Activated naive CD4-positive, alpha-beta T cell treated with anti-CD3 and anti-CD28 coated beads, Interleukin-2, amount 50 U/mL, for 72 hours (primary cell): ENCODE measurements around the gene DDX17. TPM values are rescaled to one million over a fixed set of nuclear protein-coding genes. Genes with fewer than 3 reads are reported as not detected.

ENCODE experiments used
- ATAC-seq, 2 donors: fragments of 150-1000 bp; cut with Tn5 transposase; 2 replicates each; pipeline ENCODE4 v1.10.0; 2021; ENCODE audit warnings: mild to moderate bottlenecking in 2 of 2, moderate library complexity in 2 of 2
- DNase-seq, 2 donors: peaks; one replicate each; pipeline ENCODE4 v3.0.0; 2021 to 2022; ENCODE audit warnings: low spot score in 2 of 2
- H3K27ac Mint-ChIP-seq, 2 donors: one replicate each; pipeline ENCODE4 v1.8.0; 2022; ENCODE audit warnings: mild to moderate bottlenecking in 2 of 2, mixed read lengths in 2 of 2
- H3K36me3 Mint-ChIP-seq, 2 donors: one replicate each; pipeline ENCODE4 v1.8.0; 2022; ENCODE audit warnings: mixed read lengths in 2 of 2
- H3K9me3 Mint-ChIP-seq, 2 donors: one replicate each; pipeline ENCODE4 v1.8.0; 2022; ENCODE audit warnings: mixed read lengths in 2 of 2
- total RNA-seq, 2 donors: library from RNA; stranded (reverse); gene quantifications; one replicate each; pipeline ENCODE4 v1.2.3, GENCODE V29; 2022

DDX17 gene
- total RNA-seq: 100 to 1,000 TPM; 382 to 415 TPM

DNA sequence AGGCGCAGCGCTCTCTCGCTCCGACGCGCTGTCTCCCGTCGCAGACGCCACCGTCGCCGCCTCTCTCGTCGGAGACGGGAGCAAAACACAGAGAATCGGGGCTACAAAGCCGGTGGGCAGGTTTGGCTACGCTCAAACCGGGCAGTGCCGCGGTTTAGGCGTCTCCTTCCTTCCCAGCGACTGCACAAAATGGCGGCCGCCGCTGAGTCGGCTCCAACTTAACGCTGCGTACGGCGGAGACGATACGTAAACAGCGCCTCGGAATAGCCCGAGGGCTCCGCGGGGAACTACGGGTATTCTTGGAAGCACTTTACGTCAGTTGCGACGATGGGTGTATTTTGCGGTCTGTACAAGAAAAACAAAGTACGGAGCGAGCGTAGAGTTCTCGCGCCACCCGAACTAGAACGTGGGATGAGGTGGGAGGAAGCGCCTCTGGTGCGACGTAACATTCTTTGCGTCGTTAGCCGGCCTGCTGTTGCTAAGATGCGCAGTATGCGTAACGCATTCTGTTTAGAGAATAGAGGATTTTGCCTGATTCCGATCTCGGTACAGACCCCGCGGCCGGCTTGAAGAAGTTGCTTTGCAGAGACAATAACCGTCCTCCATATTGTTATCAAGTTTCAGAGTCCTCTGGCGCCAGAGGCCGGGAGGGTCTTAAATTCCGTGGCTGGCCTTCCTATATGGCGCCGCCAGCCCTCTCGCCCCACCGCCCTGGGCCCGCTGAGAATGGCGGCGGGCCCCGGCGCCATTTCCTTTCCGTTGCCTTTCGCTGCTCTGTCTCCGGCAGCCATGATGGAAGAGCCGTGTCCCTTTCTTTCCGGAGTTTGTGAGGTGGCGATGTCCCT, at the start of gene DDX17:
Gene DDX17, minus strand, starts transcription at position 194 of the 845 bp plus-strand sequence.
- DNase-seq (peak; percentile 94 to 97), ATAC-seq (peak; percentile 88 to 91)
- Mint-ChIP-seq H3K36me3 (peaks cover 51 to 68% of the 10 kb centered on the region in 2 donors), H3K27ac (peak within 1 kb of the TSS; percentile 99 to 100), H3K9me3 (peaks cover 6 to 8% of the 10 kb centered on the region in 2 donors)

DNA sequence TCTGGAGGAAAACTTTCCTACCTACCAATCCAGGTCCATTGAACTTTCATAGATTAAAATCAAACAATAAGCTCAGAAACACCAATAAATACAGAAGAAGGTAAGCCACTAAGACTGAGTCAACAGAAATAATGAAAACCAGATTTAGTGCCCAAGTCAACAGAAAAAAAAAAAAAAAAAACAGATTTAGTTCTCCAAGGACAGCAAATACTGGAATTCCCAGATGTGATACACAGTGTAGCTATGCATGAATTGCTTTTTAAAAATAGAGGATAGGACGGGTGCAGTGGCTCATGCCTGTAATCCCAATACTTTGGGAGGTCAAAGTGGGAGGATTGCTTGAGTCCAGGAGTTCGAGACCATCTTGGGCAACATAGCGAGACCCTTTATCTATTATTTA, 48.2 kb upstream of the DDX17 start:
- no peaks in the 10 kb centered on the region for H3K9me3 Mint-ChIP-seq
- H3K27ac Mint-ChIP-seq: no peak overlapping the region
- no peaks in the 10 kb centered on the region for H3K36me3 Mint-ChIP-seq
- no peak for ATAC-seq
- DNase-seq: no peak

- Mint-ChIP-seq H3K27ac (peak overlapping the region in 1 of 2 donors; percentile 35), H3K36me3 (peaks cover 3 to 8% of the 10 kb centered on the region in 2 donors), H3K9me3 (peaks cover 1 to 2% of the 10 kb centered on the region in 2 donors)
- no peak for ATAC-seq
- no peak for DNase-seq
These were observed 43.2 kb upstream of the DDX17 start for GRCh38 chr22:38549101-38549894.

GRCh38 chr22:38540701-38541100, 34.6 kb upstream of the DDX17 start:
- Mint-ChIP-seq H3K27ac (no peak overlapping the region), H3K36me3 (peaks cover 11 to 37% of the 10 kb centered on the region in 2 donors), H3K9me3 (peaks cover 9 to 10% of the 10 kb centered on the region in 2 donors)
- DNase-seq (no peak), ATAC-seq (no peak)

GRCh38 chr22:38531251-38531938, 25.3 kb upstream of the DDX17 start:
- Mint-ChIP-seq H3K27ac (peak overlapping the region; percentile 88 to 92), H3K36me3 (peaks cover 0 to 14% of the 10 kb centered on the region in 2 donors), H3K9me3 (no peaks in the 10 kb centered on the region)
- ATAC-seq (peak; percentile 43 to 65), DNase-seq (no peak)

DNA sequence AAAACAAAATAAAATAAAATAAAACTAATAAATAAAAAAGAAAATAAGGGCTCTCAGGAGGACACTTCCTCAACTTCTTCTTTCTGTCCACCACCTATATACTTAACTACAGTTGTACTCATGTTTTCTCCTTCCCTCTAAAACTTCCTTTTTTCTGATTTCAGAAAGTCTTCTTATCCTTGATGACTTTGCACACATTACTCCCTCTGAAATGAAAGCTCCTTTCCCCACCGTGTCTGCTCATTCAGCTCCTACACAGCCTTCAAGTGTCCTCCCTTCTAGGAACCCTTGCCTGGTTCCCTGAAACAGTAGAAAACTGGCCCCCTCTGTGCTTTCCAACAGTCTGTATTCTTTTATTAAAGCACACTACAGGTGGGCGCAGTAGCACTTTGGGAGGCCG, 18.3 kb upstream of the DDX17 start:
- H3K27ac Mint-ChIP-seq: peak overlapping the region in 1 of 2 donors; percentile 44
- H3K9me3 Mint-ChIP-seq: no peaks in the 10 kb centered on the region
- DNase-seq (no peak), ATAC-seq (no peak)
- H3K36me3 Mint-ChIP-seq: peaks cover 0 to 3% of the 10 kb centered on the region in 2 donors

DNA sequence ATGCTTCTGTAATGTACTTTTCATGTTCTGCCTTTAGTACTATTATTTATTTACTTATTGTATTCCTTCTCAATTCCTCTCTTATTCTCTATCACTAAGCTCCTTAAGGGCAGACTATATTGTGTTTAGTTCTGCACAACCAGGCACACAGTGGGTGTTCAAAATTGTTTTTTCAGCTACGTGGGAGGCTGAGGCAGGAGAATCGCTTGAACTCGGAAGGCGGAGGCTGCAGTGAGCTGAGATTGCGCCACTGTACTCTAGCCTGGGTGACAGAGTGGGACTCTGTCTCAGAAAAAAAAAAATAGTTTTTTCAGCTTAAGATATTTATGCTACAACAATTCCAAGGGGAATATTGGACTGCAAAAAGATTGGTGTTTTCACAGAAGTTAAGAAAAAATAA, 17.4 kb upstream of the DDX17 start:
- ATAC-seq (no peak), DNase-seq (no peak)
- H3K36me3 Mint-ChIP-seq: no peaks in the 10 kb centered on the region
- no peaks in the 10 kb centered on the region for H3K9me3 Mint-ChIP-seq
- no peak overlapping the region for H3K27ac Mint-ChIP-seq

GRCh38 chr22:38523029-38523428, 16.9 kb upstream of the DDX17 start:
- Mint-ChIP-seq H3K36me3 (no peaks in the 10 kb centered on the region), H3K27ac (no peak overlapping the region), H3K9me3 (no peaks in the 10 kb centered on the region)

DNA sequence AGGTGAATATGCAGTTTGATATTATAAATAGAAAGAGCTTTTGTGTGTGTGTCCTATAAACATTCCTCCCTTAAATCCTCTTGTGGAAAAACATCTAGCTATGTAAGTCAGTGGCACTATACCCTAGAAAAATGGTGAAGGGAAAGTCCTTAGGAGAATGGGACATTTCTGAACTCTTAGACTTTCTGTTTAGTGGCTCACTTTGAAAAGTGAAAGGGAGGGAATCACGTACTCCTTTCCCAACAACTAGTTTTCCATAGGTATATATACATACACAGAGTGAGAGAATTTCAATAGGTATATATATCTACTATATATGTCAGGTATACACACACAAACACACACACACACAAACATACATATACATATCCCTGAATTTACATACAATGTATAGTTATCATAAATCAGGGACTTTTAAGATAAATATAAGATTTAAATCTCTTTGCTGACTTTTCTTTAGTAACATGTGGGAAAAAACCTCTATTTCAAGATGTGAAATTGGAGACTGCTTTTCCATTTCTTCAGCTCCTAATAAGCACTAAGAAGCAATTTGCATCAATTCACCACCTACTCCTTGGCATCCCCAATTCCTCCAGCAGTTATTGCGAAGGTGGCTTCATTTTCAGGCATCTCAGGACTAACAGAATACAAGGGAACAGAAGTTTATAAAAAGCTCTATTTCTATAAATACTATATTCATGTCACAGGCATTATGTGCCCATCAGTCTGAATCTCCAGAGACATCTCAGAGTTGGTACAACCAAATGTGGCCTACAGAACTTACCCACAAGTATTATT, 13.5 kb upstream of the DDX17 start:
- H3K9me3 Mint-ChIP-seq: no peaks in the 10 kb centered on the region
- H3K36me3 Mint-ChIP-seq: no peaks in the 10 kb centered on the region
- DNase-seq: no peak
- ATAC-seq: no peak
- no peak overlapping the region for H3K27ac Mint-ChIP-seq

More at GRCh38 chr22:38523029-38523428, 16.9 kb upstream of the DDX17 start:
- DNase-seq (no peak), ATAC-seq (no peak)

DNA sequence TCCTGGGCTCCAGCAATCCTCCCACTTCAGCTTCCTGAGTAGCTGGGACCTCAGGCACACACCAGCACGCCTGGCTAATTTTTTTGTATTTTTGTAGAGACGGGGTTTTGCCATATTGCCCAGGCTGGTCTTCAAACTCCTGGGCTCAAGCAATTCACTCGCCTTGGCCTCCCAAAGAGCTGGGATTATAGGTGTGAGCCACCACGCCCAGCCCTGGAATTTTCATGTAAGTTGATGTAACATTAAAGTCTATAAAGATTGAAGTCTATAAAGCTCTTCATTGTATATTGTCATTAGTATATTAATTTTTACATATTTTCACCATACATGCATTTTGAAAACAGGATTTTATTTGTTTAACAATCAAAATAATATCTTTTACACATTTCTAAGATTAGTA, 12.5 kb upstream of the DDX17 start:
- Mint-ChIP-seq H3K36me3 (no peaks in the 10 kb centered on the region), H3K9me3 (no peaks in the 10 kb centered on the region), H3K27ac (no peak overlapping the region)
- ATAC-seq (no peak), DNase-seq (no peak)

- DNase-seq (peak in 1 of 2 donors; percentile 22), ATAC-seq (peak; percentile 78 to 83)
- H3K27ac Mint-ChIP-seq: no peak overlapping the region
- peaks cover 7 to 11% of the 10 kb centered on the region in 2 donors for H3K36me3 Mint-ChIP-seq
- peaks cover 5 to 6% of the 10 kb centered on the region in 2 donors for H3K9me3 Mint-ChIP-seq
These were observed 7.0 kb upstream of the DDX17 start for GRCh38 chr22:38513063-38513462.

DNA sequence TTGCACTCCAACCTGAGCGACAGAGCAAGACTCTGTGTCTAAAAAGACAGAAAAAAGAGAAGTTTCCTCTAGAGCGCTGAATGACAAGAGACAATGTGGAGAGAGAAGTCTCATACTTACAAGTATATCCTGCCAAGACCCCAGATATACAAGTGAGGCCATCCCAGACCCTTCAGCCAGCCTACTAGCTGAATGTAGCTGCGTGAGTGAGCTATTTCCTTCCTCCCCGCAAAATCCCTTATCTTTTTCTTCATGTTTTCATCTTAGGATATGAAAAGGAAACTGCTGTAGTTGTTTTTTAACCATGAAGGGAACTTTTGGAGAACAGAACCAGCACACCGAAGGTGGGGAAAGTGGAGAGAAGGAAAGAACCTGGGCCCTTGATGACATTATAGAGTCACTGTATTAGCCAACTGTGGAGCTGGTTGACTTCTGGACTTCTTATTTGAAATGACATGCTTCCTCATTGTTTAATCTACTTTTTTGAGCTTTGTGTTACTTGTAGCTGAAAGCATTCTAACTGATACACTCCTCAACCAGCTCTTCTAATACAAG, 4.4 kb upstream of the DDX17 start:
- Mint-ChIP-seq H3K9me3 (peaks cover 6 to 8% of the 10 kb centered on the region in 2 donors), H3K36me3 (peaks cover 22 to 27% of the 10 kb centered on the region in 2 donors), H3K27ac (no peak overlapping the region)
- DNase-seq (no peak), ATAC-seq (no peak)

DNA sequence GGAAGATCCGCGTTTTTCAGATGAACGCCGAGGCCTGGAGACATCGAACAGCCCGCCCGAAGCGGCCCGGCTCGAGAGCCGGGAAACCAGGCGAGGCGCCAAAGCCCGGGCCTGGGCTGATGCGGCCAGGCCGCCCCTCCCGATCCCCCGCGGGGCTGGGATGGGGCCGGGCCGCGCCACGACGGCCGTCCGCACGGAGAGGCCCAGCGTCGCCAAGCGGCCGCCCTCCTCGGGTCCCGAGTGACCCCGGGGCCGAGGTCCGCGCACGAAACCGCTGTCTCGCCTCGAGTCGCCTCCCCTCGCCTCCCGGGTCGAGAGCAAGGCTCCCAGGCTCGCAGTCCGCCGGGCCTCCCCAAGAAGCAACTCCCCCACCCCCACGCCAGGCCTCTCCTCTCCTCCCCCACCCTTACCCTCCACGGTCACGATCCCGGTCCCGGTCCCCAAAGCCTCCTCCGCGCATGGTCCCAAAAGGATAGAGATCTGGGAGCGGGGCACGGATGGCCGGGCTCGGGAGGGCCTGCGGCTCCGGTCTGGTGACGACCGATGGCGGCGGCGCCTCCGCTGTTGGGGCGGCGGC, 482 bp downstream of the DDX17 start:
- peak overlapping the region; percentile 99 to 100 for H3K27ac Mint-ChIP-seq
- H3K36me3 Mint-ChIP-seq: peaks cover 56 to 76% of the 10 kb centered on the region in 2 donors
- peak in 1 of 2 donors; percentile 64 for DNase-seq
- H3K9me3 Mint-ChIP-seq: peaks cover 6 to 8% of the 10 kb centered on the region in 2 donors
- peak; percentile 47 to 49 for ATAC-seq

DNA sequence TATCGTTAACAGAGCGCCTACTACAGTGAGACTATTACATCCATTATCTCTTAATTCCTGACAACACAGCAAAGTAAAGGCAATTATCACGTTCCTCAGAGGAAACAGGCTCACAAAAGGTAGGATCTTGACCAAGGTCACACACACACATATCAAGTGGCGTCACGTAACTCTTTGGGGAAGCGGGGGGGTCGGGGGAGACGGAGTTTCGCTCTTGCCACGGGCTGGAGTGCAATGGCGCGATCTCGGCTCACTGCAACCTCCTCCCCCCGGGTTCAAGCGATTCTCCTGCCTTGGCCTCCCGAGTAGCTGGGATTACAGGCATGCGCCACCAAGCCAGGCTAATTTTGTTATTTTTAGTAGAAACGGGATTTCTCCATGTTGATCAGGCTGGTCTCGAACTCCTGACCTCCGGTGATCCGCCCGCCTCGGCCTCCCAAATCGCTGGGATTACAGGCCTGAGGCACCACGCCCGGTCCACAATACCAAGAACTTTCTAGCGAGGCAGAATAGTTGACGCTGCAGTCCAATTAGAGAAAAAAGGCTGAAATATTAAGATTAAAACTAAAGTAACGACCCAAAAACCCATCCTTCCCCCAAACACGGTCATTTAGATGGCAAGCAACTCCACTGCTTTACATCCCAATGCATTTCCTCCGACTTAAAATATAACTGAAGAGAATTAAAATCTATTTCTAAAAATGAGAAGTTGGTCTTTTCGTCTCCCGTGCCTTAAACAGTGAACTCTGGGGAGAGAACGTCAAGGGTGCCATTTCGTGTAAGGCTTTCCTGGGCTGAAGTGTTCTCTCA, 1.2 kb downstream of the DDX17 start:
- DNase-seq (peak; percentile 55 to 63), ATAC-seq (no peak)
- Mint-ChIP-seq H3K27ac (peak overlapping the region; percentile 99 to 100), H3K36me3 (peaks cover 56 to 80% of the 10 kb centered on the region in 2 donors), H3K9me3 (peaks cover 6 to 8% of the 10 kb centered on the region in 2 donors)

DNA sequence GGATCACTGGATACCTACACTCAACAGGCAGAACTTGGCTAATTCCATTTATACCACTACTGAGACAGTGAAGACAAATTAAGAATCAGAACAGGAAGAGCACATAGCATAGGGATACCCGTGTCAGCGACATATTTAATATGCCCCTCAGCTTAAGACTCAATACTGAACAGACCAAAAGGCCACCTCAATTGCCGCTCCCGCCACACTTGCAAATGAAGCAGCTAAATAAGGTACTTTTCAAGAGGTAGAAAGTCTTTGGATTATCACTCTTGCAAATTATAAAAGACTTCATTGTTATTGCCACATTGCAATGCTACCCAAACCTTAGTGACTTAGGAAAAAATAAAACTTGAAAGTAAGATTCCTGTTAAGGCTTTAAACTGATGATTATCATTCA, 3.1 kb downstream of the DDX17 start:
- DNase-seq (no peak), ATAC-seq (no peak)
- peaks cover 61 to 88% of the 10 kb centered on the region in 2 donors for H3K36me3 Mint-ChIP-seq
- H3K27ac Mint-ChIP-seq: peak overlapping the region in 1 of 2 donors; percentile 99
- H3K9me3 Mint-ChIP-seq: peaks cover under 1 to 1% of the 10 kb centered on the region in 2 donors
